GM18502 (cell line): ENCODE measurements around the gene LMX1B.

Experiments
- ATAC-seq: cut with Tn5 transposase; IDR thresholded peaks from one replicate; pipeline ENCODE4 v1.9.1; 2021; ENCODE audit warnings: mild to moderate bottlenecking; ENCODE audit not compliant: unreplicated experiment, poor library complexity

The LMX1B gene

GRCh38 chr9:126617003-126617822 is 3.5 kb downstream of the LMX1B start:
- no peak for ATAC-seq

GRCh38 chr9:126617823-126618165 is 4.1 kb downstream of the LMX1B start:
- ATAC-seq = no peak

GRCh38 chr9:126618190-126618584 is 4.5 kb downstream of the LMX1B start:
- ATAC-seq = no peak

GRCh38 chr9:126618585-126619360 is 5.0 kb downstream of the LMX1B start:
- ATAC-seq = no peak

GRCh38 chr9:126619361-126620135 is 5.8 kb downstream of the LMX1B start:
- no peak for ATAC-seq

- no peak for ATAC-seq
Observed at GRCh38 chr9:126620478-126620877, 6.8 kb downstream of the LMX1B start.

GRCh38 chr9:126621061-126621918 is 7.6 kb downstream of the LMX1B start:
- ATAC-seq = no peak

GRCh38 chr9:126621919-126622735 is 8.4 kb downstream of the LMX1B start:
- ATAC-seq = no peak

- ATAC-seq = no peak
Observed at GRCh38 chr9:126623314-126623666, 9.6 kb downstream of the LMX1B start.

- ATAC-seq = no peak
Observed at GRCh38 chr9:126623667-126624478, 10.1 kb downstream of the LMX1B start.

- no peak for ATAC-seq
Observed at GRCh38 chr9:126624479-126624826, 10.7 kb downstream of the LMX1B start.

- ATAC-seq = no peak
Observed at GRCh38 chr9:126624912-126625311, 11.2 kb downstream of the LMX1B start.

GRCh38 chr9:126625329-126626126 is 11.8 kb downstream of the LMX1B start:
- no peak for ATAC-seq

- no peak for ATAC-seq
Observed at GRCh38 chr9:126626127-126626925, 12.6 kb downstream of the LMX1B start.

GRCh38 chr9:126626926-126627233 is 13.2 kb downstream of the LMX1B start:
- ATAC-seq = no peak

GRCh38 chr9:126628146-126628545 is 14.4 kb downstream of the LMX1B start:
- ATAC-seq = no peak

GRCh38 chr9:126628969-126629674 is 15.4 kb downstream of the LMX1B start:
- no peak for ATAC-seq
